ENCODE measurements around the gene IFT27.

Gene IFT27

GRCh38 chr22:36797374-36797773 lies 21.5 kb upstream of the IFT27 start:
- DNase-seq (ENCODE audit: low spot score) (no peak), FAIRE-seq (no peak)

GRCh38 chr22:36796552-36797175 lies 20.7 kb upstream of the IFT27 start:
- FAIRE-seq (no peak), DNase-seq (ENCODE audit: low spot score) (no peak)

GRCh38 chr22:36795633-36796032 lies 19.7 kb upstream of the IFT27 start:
- no peak for FAIRE-seq
- no peak for DNase-seq (ENCODE audit: low spot score)

DNA sequence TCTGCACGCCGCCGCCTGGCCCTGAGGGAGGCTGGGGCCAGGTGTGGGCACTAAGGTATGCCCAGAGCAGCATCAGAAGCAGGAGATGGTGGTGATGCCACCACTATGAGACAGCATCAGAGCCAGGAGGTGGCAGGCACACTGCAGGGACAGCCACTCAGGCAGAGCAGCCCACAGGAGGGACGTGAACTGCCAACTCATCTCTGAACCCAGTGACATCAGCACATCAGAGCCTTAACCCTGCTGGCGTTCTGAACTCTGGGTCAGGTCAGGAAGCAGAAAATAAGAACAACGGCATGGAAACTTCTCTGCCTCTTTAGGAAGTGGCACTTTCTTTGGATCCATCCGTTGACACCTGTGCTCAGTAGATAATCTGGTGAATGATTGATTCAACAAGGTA lies 14.7 kb upstream of the IFT27 start:
- DNase-seq (ENCODE audit: low spot score) = peak; percentile 8
- no peak for FAIRE-seq

DNA sequence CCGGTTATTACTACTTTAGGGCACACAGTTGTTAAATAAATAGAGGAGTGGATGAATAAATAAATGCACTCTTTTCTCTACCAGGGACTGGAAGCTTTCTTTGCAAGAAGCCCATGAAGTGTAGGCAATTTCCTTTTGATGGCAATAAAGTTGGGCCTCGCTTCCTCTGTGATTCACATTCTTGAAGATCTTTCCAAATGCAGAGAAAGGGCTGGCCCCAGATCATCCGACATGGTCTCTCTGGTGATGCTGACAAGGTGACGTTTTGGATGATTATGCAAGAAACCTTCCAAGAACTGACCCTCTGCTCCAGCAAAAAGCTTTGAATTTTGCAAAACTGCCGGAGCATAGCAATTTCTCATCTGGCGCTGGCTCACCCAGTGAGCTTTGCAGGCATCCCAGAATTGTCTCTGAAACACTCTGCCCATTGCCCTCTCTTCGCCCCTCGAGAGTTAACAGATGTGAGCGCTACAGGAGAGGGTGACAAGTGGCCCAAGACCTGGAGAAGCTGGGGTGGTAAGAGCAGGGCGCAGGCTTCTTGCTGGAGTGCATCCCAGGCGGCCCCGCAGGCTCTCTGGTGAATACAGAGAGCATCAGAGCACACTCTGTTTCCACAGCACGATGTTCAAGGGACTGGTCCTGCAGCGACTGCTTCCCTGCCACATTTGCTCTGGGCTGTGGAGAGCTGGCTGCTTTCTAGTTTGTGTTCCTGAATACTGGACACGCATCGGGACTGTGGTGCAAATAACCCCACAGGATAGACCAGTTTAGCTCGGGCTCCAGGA lies 11.5 kb upstream of the IFT27 start:
- FAIRE-seq = no peak
- no peak for DNase-seq (ENCODE audit: low spot score)

- DNase-seq (ENCODE audit: low spot score) = no peak
These were observed 7.8 kb upstream of the IFT27 start for GRCh38 chr22:36783743-36784142.

DNA sequence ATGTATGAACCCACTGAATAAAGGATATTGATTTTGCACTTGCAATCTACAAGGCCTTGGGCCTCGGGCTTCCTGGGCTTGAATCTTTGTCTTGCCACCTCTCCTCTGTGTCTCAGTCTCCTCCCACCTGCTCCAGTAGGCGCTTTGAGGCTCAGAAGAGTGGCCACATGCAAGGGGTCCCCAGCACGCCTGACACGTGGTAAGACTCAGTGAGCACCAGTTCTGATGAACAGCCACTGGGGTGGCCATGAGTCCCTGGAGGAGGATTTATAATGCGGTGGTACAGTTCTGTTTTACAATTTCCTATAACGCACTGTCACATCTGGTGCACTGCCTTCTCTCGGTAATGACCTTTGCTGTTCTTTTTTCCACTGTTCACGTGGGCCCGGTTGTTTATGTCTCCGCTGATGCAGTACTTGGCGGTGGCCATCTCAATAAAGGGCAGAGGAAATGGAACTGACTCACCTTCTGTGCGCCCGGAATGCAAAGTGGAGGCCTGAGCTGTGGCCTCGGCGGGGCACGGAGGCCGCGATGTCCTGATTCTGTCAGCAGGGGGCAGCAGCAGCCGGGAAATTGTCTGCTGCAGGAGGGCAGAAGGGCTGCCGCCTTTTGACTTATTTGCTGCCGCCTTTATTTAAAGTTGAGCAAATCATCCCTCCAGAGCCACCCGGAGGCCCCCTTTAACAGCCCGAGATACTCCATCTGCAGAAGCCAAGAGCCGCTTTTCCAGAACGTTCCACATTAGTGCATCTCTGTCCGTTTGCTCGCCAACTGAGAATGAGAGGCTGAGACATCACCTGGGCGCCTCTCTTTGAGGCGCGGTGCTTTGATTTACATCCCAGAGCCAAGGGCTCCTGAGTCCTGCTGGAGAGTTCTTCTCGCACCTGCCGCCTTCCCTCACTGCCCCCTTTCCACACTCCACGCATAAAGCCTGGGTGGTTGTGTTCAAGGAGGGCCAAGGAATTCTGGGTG lies 6.0 kb upstream of the IFT27 start:
- DNase-seq (ENCODE audit: low spot score) (peak; percentile 73), FAIRE-seq (peak; percentile 59)

More at GRCh38 chr22:36783743-36784142, 7.8 kb upstream of the IFT27 start:
- FAIRE-seq = no peak

GRCh38 chr22:36778020-36778419 lies 2.1 kb upstream of the IFT27 start:
- no peak for DNase-seq (ENCODE audit: low spot score)
- no peak for FAIRE-seq

GRCh38 chr22:36776722-36777121 lies 803 bp upstream of the IFT27 start:
- FAIRE-seq = no peak
- DNase-seq (ENCODE audit: low spot score) = no peak

GRCh38 chr22:36775586-36775963 lies 344 bp downstream of the IFT27 start:
- FAIRE-seq (no peak), DNase-seq (ENCODE audit: low spot score) (peak; percentile 4)

DNA sequence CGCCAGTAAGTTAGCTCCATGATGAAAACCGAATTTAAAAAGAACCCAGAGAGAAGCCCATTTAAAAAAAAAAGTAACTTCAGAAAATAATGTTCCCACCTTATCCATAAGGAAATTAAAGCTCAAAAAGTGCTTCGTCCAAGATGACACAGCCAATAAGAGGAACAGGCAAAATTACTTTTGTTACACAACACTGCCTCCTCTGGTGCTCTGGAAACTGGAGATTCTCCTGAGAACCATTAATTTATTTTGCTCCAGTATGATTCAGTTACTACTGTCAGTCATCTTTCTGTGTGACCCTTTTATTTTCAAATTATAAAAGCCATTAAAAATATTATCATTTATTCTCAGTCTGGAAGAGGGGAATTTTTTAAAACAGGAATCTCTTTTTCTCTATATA lies 2.0 kb downstream of the IFT27 start:
- FAIRE-seq = peak; percentile 5
- DNase-seq (ENCODE audit: low spot score) = peak; percentile 9

DNA sequence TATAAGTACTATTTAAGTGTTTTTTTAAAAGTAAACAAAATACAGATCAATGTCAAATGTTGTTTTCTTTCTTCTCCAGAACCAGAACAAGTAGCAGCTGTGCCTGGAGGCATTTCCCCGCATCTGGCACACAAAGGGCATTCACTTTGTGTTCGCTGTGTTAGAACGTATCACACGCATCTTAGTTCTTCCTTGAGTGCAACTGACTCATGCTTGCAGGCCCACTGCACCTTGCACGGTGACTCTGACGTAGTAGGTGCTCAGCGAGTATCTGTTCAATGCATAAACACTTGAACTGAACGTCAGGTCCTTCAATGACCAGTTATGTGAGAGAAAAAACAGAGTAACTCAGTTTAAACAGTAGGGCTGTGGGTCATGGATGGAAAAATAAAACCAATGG lies 3.5 kb downstream of the IFT27 start:
- DNase-seq (ENCODE audit: low spot score) (no peak), FAIRE-seq (no peak)

GRCh38 chr22:36771356-36772063 lies 4.4 kb downstream of the IFT27 start:
- DNase-seq (ENCODE audit: low spot score) = no peak
- no peak for FAIRE-seq

DNA sequence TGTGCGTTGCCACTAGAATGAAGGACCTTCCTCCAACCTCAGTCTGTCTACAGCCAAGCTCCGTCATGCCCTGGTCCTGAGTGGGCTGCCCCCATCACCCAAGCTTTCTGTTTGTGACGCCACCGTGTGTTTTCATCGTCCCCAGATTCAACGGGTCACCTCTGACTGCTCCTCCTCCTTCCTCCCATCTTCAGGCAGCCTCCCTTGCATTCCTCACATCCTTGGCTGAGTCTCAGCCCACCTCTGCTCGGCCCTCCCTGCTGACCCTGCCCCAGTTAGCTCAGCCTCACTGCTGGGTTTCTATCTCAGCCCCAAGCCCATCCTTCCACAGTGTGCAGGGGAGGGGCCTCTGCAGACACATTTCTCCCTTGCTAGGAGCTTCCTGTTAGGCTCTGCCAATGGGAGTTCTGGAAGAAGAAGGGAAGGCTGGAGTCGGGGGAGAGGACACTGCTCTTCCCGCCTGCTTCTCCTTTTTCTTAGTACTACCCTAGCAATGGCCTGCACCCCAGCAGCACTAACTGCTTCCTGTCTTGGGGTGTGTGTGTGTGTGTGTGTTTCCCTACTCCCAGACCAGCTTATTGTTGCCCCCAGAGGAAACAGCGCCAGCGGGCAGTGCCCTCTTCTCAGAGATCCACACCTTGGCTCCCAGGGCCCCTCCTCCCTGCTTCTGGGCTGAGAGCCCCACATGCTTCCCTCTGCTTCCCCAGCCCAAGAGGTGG lies 5.2 kb downstream of the IFT27 start:
- DNase-seq (ENCODE audit: low spot score) = no peak
- FAIRE-seq = no peak

- FAIRE-seq (no peak), DNase-seq (ENCODE audit: low spot score) (no peak)
These were observed 6.1 kb downstream of the IFT27 start for GRCh38 chr22:36769541-36770512.

GRCh38 chr22:36768616-36769015 lies 7.3 kb downstream of the IFT27 start:
- DNase-seq (ENCODE audit: low spot score) = no peak
- FAIRE-seq = no peak

- FAIRE-seq = no peak
- no peak for DNase-seq (ENCODE audit: low spot score)
These were observed 7.8 kb downstream of the IFT27 start for GRCh38 chr22:36768141-36768540.

GRCh38 chr22:36767035-36767775 lies 8.7 kb downstream of the IFT27 start:
- DNase-seq (ENCODE audit: low spot score) (no peak), FAIRE-seq (no peak)

DNA sequence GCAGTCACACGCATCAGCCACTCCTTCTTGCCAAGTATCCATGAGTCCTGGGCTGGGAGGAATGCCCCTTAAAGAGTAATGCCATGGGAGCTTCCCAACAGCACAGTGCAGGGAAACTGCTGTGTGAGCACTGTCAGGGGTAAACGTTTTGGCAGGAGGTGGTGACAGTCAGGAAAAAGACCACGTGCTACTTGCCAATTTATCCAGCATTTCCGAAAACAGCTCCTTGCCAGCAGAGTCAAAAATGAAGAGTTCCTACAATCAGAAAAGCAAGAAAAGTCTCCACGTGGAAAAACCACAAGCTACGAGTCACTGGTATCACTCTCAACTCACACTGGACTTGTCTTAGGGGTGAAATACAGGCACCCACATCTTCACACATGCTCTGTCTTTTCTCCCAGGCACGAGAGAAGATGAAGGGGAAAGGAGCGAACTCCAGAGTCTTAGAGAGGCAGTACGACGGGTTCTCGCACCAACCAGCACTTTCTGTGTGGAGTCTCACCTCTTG lies 9.9 kb downstream of the IFT27 start:
- FAIRE-seq (no peak), DNase-seq (ENCODE audit: low spot score) (no peak)

Measured in RCC 7860 (cell line).